Stimulated activated CD4-positive, alpha-beta T cell treated with anti-CD3 and anti-CD28 coated beads, Interleukin-1b, Interleukin-23, amount 100 ng/mL, for 4 hours (primary cell): ENCODE data around the gene ZNF844.
A peak's percentile ranks its signal among the peaks of the same experiment; 100 is the strongest.
"Not testable (repeated sequence)": the region's sequence is repeated elsewhere in the genome, so short reads cannot be mapped to it uniquely, and the experiment has no call there.

ENCODE experiments used
- DNase-seq, 2 donors: peaks; one replicate each; pipeline ENCODE4 v3.0.0-alpha.2; 2020; ENCODE audit warnings: low read depth in 2 of 2

The ZNF844 gene

GRCh38 chr19:12092065-12092867 lies 27.7 kb downstream of the ZNF844 start:
- peak; percentile 4 to 55 for DNase-seq

- DNase-seq = no peak
These were observed 28.4 kb downstream of the ZNF844 start for GRCh38 chr19:12092956-12093355.

- DNase-seq = no peak
These were observed 29.2 kb downstream of the ZNF844 start for GRCh38 chr19:12093777-12094176.

- DNase-seq = no peak
These were observed 30.7 kb downstream of the ZNF844 start for GRCh38 chr19:12095111-12095790.

GRCh38 chr19:12098040-12098439 lies 33.5 kb downstream of the ZNF844 start:
- no peak for DNase-seq

- not testable (repeated sequence) for DNase-seq
These were observed 39.4 kb downstream of the ZNF844 start for GRCh38 chr19:12103909-12104308.

GRCh38 chr19:12111176-12111575 lies 46.6 kb downstream of the ZNF844 start:
- no peak for DNase-seq

GRCh38 chr19:12111943-12112637 lies 47.6 kb downstream of the ZNF844 start:
- DNase-seq = no peak

GRCh38 chr19:12112701-12113100 lies 48.2 kb downstream of the ZNF844 start:
- DNase-seq = no peak

GRCh38 chr19:12113121-12113520 lies 48.6 kb downstream of the ZNF844 start:
- no peak for DNase-seq

- DNase-seq = no peak
These were observed 52.9 kb downstream of the ZNF844 start for GRCh38 chr19:12117201-12117970.

- DNase-seq = no peak
These were observed 62.2 kb downstream of the ZNF844 start for GRCh38 chr19:12126707-12127106.
